RWPE1 (cell line): ENCODE data around the gene DENND1A.

Experiments used
- CTCF ChIA-PET: fragments of 350-600 bp; sonication (Branson Sonifier 250); formaldehyde crosslinking; extraction: SDS; loops from one replicate; lab custom pipeline; 2021; lab: Yijun Ruan, JAX
- POLR2A ChIA-PET: fragments of 400-600 bp; formaldehyde crosslinking; extraction: SDS; loops from one replicate; lab custom pipeline; 2020; ENCODE audit warnings: antibody characterized with exemption; ENCODE audit not compliant: low non-redundant PET; lab: Yijun Ruan, JAX
- DNase-seq: peaks from one replicate; pipeline ENCODE4 v3.0.0; 2012; ENCODE audit warnings: low spot score
- H3K27ac ChIP-seq: fragments of 450-650 bp; 2 replicates; pipeline ENCODE4 v1.5.1; 2017
- CTCF ChIP-seq: fragments of 450-650 bp; conservative IDR thresholded peaks from 2 replicates; pipeline ENCODE4 v1.5.1; 2017; ENCODE audit warnings: low read depth, mild to moderate bottlenecking

DENND1A gene

GRCh38 chr9:123846966-123847365 lies 83.0 kb downstream of the DENND1A start:
- no peak for TF ChIP-seq CTCF
- POLR2A ChIA-PET = no interaction called here
- DNase-seq = no peak

DNA sequence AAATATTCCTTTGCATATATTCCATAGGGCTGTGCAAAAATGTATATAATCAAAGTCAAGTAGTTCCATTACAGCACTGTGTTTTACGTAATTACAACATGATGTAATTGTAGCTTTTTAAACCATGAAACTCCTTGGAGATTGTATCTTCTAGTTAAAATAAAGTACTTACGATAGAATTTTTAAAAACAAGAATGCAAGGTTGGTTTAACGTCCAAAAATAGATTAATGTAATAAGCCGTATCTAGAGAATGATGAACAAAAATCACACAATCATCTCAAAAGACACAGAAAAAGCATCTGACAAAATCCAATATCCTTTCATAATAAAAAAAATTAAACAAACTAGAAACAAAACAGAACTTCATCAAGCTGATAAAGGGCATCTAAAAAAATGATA lies 86.2 kb downstream of the DENND1A start:
- no peak for TF ChIP-seq CTCF
- ChIA-PET POLR2A (no interaction called here), CTCF (no interaction called here)
- no peak for DNase-seq
- no peak overlapping the region for H3K27ac ChIP-seq

More at GRCh38 chr9:123846966-123847365, 83.0 kb downstream of the DENND1A start:
- CTCF ChIA-PET = no interaction called here
- H3K27ac ChIP-seq = no peak overlapping the region

DNA sequence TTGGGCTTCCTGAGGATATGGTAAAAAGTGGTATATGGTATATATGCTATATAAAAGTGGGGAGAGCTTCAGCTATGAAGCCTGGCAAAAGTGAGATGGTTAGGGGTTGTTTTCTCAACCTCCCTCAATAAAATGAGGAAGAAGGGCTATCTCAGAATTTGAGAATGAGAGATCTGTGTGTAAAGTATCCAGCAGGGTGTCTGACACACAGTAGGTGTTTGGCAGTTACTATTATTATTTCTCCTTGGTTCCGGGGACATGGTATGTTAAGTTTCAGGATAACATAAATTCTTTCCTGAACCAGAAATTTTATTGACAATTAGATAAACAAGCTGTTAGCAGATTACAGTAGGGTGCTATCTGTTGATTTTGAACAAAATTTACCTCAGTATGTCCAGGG lies 94.1 kb downstream of the DENND1A start:
- ChIA-PET POLR2A (no interaction called here), CTCF (interaction anchor here (0.6 to 0.8 kb wide), 2 partner anchors 10 to 36 kb away, joined by 3 to 7 read pairs; no protein-coding TSS in a partner anchor)
- TF ChIP-seq CTCF = no peak
- no peak overlapping the region for H3K27ac ChIP-seq
- no peak for DNase-seq

GRCh38 chr9:123834889-123835562 lies 94.9 kb downstream of the DENND1A start:
- DNase-seq = no peak
- POLR2A ChIA-PET = no interaction called here
- CTCF ChIA-PET = interaction anchor here (1.9 kb wide), 1 partner anchor 14 kb away, joined by 4 read pairs; no protein-coding TSS in a partner anchor
- no peak for TF ChIP-seq CTCF
- H3K27ac ChIP-seq = no peak overlapping the region

- no peak for DNase-seq
- CTCF ChIA-PET = interaction anchor here (1.9 kb wide), 1 partner anchor 15 kb away, joined by 4 read pairs; no protein-coding TSS in a partner anchor
- no peak overlapping the region for H3K27ac ChIP-seq
- no peak for TF ChIP-seq CTCF
- POLR2A ChIA-PET = no interaction called here
Observed at GRCh38 chr9:123834218-123834888, 95.6 kb downstream of the DENND1A start.

- H3K27ac ChIP-seq = no peak overlapping the region
- no peak for TF ChIP-seq CTCF
- ChIA-PET POLR2A (no interaction called here), CTCF (interaction anchor here (1.9 kb wide), 1 partner anchor 16 kb away, joined by 4 read pairs; no protein-coding TSS in a partner anchor)
- no peak for DNase-seq
Observed at GRCh38 chr9:123832858-123833650, 96.9 kb downstream of the DENND1A start.
